GM23338 (cell line): ENCODE data around the gene KCND2.

Source experiments
- CREB1 ChIP-seq: fragments of 250-450 bp; sonication (Bioruptor Pico); IDR thresholded peaks from 2 replicates; pipeline ENCODE4 v1.5.0; 2020; ENCODE audit warnings: low read depth, mild to moderate bottlenecking, moderate library complexity
- CTCF ChIP-seq, 2 experiments: fragments of 200-600 bp in 1 of 2; sonication (generic) in 1 of 2; conservative IDR thresholded peaks; 2 replicates each; pipeline versions ENCODE4 v1.5.1 to v1.6.1; 2016 to 2017; ENCODE audit warnings: antibody characterized with exemption in 2 of 2, low read depth in 2 of 2, mild to moderate bottlenecking in 2 of 2, moderate library complexity in 1 of 2
- EZH2 ChIP-seq: fragments of 200-600 bp; sonication (generic); IDR thresholded peaks from one replicate; pipeline ENCODE4 v1.8.0; 2017; ENCODE audit warnings: antibody characterized with exemption, mild to moderate bottlenecking, low read depth; ENCODE audit not compliant: unreplicated experiment
- EZH2phosphoT487 ChIP-seq: fragments of 200-600 bp; sonication (generic); IDR thresholded peaks from one replicate; pipeline ENCODE4 v1.8.1; 2018; ENCODE audit warnings: antibody characterized with exemption; ENCODE audit not compliant: unreplicated experiment
- JUNB ChIP-seq: IDR thresholded peaks from one replicate; pipeline ENCODE4 v1.6.1; 2016; ENCODE audit warnings: antibody characterized with exemption; ENCODE audit not compliant: unreplicated experiment
- NANOG ChIP-seq: IDR thresholded peaks from 2 replicates; pipeline ENCODE4 v1.6.1; 2016; ENCODE audit warnings: antibody characterized with exemption, borderline replicate concordance
- POLR2AphosphoS5 ChIP-seq: IDR thresholded peaks from 2 replicates; pipeline ENCODE4 v1.6.1; 2016; ENCODE audit warnings: antibody characterized with exemption, low read depth
- REST ChIP-seq: IDR thresholded peaks from one replicate; pipeline ENCODE4 v1.6.1; 2018; ENCODE audit warnings: antibody characterized with exemption; ENCODE audit not compliant: unreplicated experiment
- STAT1 ChIP-seq: IDR thresholded peaks from one replicate; pipeline ENCODE4 v1.6.1; 2016; ENCODE audit warnings: antibody characterized with exemption; ENCODE audit not compliant: unreplicated experiment
- ZNF114 ChIP-seq: fragments of 250-450 bp; sonication (Bioruptor Pico); IDR thresholded peaks from 2 replicates; pipeline ENCODE4 v1.5.0; 2020; ENCODE audit warnings: mild to moderate bottlenecking, moderate library complexity
- ZNF462 ChIP-seq: fragments of 250-450 bp; sonication (Bioruptor Pico); IDR thresholded peaks from 2 replicates; pipeline ENCODE4 v1.5.0; 2020; ENCODE audit warnings: mild to moderate bottlenecking, moderate library complexity
- TF ChIP-seq, protein P1 (sequence below): IDR thresholded peaks from 2 replicates; pipeline ENCODE4 v1.6.1; 2016; ENCODE audit warnings: antibody characterized with exemption

GRCh38 chr7:120302190-120302589, 29.2 kb downstream of the KCND2 start:
- TF ChIP-seq CTCF (conservative IDR thresholded peaks at IDR 0.05; ENCODE audit: low read depth in 2 of 2) = no peak
- no peak for TF ChIP-seq EZH2
- no peak for TF ChIP-seq NANOG
- TF ChIP-seq POLR2AphosphoS5 = no peak
- no peak for TF ChIP-seq CREB1
- no peak for TF ChIP-seq EZH2phosphoT487
- TF ChIP-seq JUNB = no peak
- no peak for TF ChIP-seq REST
- no peak for TF ChIP-seq STAT1
- TF ChIP-seq, protein P1, sequence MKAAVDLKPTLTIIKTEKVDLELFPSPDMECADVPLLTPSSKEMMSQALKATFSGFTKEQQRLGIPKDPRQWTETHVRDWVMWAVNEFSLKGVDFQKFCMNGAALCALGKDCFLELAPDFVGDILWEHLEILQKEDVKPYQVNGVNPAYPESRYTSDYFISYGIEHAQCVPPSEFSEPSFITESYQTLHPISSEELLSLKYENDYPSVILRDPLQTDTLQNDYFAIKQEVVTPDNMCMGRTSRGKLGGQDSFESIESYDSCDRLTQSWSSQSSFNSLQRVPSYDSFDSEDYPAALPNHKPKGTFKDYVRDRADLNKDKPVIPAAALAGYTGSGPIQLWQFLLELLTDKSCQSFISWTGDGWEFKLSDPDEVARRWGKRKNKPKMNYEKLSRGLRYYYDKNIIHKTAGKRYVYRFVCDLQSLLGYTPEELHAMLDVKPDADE = no peak
- no peak for TF ChIP-seq ZNF462
- no peak for TF ChIP-seq ZNF114
